Left lung (tissue), 10 donors: ENCODE measurements around the gene A2M. TPM values are rescaled to one million over a fixed set of nuclear protein-coding genes. Genes with fewer than 3 reads are reported as not detected.

Source experiments
- ATAC-seq: fragments of 200-7000 bp; cut with Tn5 transposase; one replicate; pipeline ENCODE4 v1.9.1; 2020; ENCODE audit warnings: moderate library complexity
- DNase-seq, 4 donors: peaks; one replicate each; pipeline ENCODE4 v3.0.0-alpha.2; 2013 to 2020
- H3K27ac ChIP-seq, 2 donors: fragments of 200-600 bp; sonication (generic) in 1 of 2; one replicate each; pipeline versions ENCODE4 v1.5.0 to v1.8.0; 2020 to 2021
- H3K27me3 ChIP-seq, 2 donors: fragments of 200-600 bp; sonication (generic) in 1 of 2; one replicate each; pipeline versions ENCODE4 v1.5.0 to v1.8.0; 2020 to 2021
- H3K36me3 ChIP-seq, 2 donors: fragments of 200-600 bp; sonication (generic) in 1 of 2; one replicate each; pipeline versions ENCODE4 v1.5.0 to v1.8.0; 2020 to 2021
- H3K4me1 ChIP-seq, 2 donors: fragments of 200-600 bp; one replicate each; pipeline ENCODE4 v1.8.0; 2021
- H3K4me3 ChIP-seq, 2 donors: fragments of 200-600 bp; sonication (generic) in 1 of 2; one replicate each; pipeline versions ENCODE4 v1.5.0 to v1.8.0; 2020 to 2021; ENCODE audit warnings: mild to moderate bottlenecking in 1 of 2
- H3K9me3 ChIP-seq, 2 donors: fragments of 200-600 bp; sonication (generic) in 1 of 2; one replicate each; pipeline versions ENCODE4 v1.5.0 to v1.8.0; 2020 to 2021
- intact Hi-C, 2 donors: fragments of 100-400 bp; cut with DNase I; formaldehyde crosslinking; loops; one replicate each; pipeline versions ENCODE4 v1.11.2 to v1.14.2; 2022
- polyA plus RNA-seq, 6 donors: library from polyadenylated mRNA; unstranded; fragments of 120-200 nt; gene quantifications; one replicate each; pipeline ENCODE4 v1.2.1, GENCODE V29; 2013; ENCODE audit not compliant: insufficient read length in 6 of 6
- total RNA-seq, 2 donors: library from RNA; stranded (reverse); fragmentation: NEBNext Ultra II Directional; extraction: Animal tissue kit (Norgen Biotek cat#: 25700); gene quantifications; one replicate each; pipeline ENCODE4 v1.2.1, GENCODE V29; 2021
- TF ChIP-seq, protein P1 (sequence below), 2 donors: fragments of 200-600 bp; sonication (generic) in 1 of 2; IDR thresholded peaks; one replicate each; pipeline versions ENCODE4 v1.5.0 to v1.8.0; 2021; ENCODE audit warnings: antibody characterized with exemption in 2 of 2
- donor health status: DM: no; HTN: yes; CAD: no.
- donor health status: DM: no; HTN: no; CAD: no.

Gene A2M
- total and polyA plus RNA-seq, 8 donors: 814 to 2,660 (median 2,105) TPM

DNA sequence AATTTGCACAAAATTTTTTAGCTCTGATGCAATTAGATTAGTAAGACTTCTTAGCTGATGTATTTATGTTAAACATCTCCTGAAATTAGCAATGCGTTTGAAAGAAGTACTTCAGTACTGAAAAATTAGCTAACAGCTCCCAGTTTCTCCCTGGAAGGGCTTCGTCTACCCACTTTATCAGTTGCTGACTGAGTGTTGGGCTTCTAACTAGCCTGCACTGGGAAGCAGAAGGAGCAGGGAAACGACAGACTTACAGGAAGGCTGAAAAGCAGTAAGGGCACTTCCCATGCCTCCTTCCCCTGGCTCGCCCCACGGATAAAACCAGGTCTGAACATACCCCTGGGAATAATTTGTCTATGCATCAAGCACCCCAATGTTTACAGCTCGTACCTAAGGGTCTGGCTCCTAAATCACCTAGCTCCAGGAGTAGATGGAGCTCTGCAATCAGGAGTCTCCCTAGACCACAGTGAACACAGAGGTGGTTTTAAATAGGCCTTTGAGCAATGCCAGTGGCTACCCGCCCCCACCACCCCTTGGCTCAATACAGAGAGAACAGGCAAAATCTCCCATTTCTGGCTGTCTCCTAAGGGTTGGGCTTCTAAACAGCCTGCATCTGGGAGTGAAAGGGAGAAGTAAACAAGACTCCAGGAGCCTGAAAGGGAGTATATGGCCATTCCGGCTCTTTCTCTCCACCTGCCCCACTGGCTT is 23.7 kb downstream of the A2M start:
- Histone ChIP-seq H3K4me3 (no peak overlapping the region), H3K36me3 (peaks cover 0 to 55% of the 10 kb centered on the region in 2 donors), H3K4me1 (no peaks in the 10 kb centered on the region), H3K27ac (no peak overlapping the region), H3K9me3 (no peaks in the 10 kb centered on the region), H3K27me3 (no peaks in the 10 kb centered on the region)
- intact Hi-C loops: no loop called here
- ATAC-seq (no peak), DNase-seq (no peak)
- TF ChIP-seq, protein P1, sequence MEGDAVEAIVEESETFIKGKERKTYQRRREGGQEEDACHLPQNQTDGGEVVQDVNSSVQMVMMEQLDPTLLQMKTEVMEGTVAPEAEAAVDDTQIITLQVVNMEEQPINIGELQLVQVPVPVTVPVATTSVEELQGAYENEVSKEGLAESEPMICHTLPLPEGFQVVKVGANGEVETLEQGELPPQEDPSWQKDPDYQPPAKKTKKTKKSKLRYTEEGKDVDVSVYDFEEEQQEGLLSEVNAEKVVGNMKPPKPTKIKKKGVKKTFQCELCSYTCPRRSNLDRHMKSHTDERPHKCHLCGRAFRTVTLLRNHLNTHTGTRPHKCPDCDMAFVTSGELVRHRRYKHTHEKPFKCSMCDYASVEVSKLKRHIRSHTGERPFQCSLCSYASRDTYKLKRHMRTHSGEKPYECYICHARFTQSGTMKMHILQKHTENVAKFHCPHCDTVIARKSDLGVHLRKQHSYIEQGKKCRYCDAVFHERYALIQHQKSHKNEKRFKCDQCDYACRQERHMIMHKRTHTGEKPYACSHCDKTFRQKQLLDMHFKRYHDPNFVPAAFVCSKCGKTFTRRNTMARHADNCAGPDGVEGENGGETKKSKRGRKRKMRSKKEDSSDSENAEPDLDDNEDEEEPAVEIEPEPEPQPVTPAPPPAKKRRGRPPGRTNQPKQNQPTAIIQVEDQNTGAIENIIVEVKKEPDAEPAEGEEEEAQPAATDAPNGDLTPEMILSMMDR (IDR thresholded peaks at IDR 0.05): no peak

DNA sequence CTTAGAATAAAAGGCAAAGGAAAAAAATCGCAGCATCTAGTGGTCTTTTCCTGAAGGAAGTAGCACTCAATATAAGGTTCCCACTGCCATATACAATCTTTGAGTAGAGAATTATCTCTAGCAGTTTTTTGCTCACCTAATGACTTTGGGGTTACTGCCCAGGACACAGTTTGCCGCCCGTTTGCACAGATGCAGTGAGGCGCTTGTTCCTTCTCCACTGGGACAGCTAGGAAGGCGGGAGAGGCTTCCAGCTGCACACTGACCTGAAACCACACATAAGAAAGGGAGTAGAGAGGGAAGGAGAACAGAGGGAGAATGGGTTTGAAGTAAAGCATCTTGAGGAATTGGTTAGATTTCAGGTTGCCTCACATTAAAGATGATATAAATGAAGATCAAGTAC is 25.5 kb downstream of the A2M start:
- TF ChIP-seq, protein P1 (IDR thresholded peaks at IDR 0.05): no peak
- H3K36me3 ChIP-seq: peaks cover 0 to 57% of the 10 kb centered on the region in 2 donors

DNA sequence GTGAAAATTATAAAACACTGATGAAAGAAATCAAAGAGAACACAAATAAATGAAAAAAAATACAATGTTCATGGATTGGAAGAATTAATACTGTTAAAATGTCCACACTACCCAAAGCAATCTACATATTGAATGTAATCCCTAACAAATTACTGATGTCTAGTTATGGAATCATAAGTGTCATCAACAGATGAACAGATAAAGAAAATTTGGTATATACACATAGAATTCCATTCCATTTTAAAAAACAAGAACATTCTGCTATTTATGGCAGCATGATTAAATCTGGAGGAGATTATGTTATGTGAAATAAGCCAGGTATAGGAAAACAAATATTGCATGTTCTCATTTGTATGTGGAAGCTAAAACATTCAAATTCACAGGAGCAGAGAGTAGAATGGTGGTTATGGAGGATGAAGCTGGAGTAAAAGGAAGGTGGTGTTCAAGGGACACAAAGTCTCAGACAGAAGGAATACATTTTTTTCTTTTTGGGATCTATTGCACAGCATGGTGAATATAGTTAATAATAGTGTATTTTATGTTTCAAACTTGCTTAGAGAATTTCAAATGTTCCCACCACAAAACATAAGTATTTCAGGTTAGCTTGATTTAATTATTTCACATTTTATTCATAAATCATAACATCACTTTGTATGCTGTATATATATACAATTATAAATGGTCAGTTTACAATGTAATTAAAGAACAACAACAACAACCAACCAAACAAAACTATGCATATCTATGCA is 28.5 kb downstream of the A2M start:
- no peak overlapping the region for H3K27ac ChIP-seq
- H3K27me3 ChIP-seq: no peaks in the 10 kb centered on the region
- ATAC-seq (no peak), DNase-seq (no peak)
- no peaks in the 10 kb centered on the region for H3K4me1 ChIP-seq
- H3K9me3 ChIP-seq: peaks cover 0 to 3% of the 10 kb centered on the region in 2 donors
- H3K4me3 ChIP-seq: no peak overlapping the region
- TF ChIP-seq, protein P1 (IDR thresholded peaks at IDR 0.05): no peak
- intact Hi-C loops: no loop called here
- H3K36me3 ChIP-seq: peaks cover 0 to 53% of the 10 kb centered on the region in 2 donors

More for the DNA sequence above, 25.5 kb downstream of the A2M start:
- Histone ChIP-seq H3K4me1 (no peaks in the 10 kb centered on the region), H3K27me3 (no peaks in the 10 kb centered on the region), H3K9me3 (no peaks in the 10 kb centered on the region), H3K27ac (no peak overlapping the region), H3K4me3 (no peak overlapping the region)
- ATAC-seq (no peak), DNase-seq (no peak)
- intact Hi-C loops: no loop called here

DNA sequence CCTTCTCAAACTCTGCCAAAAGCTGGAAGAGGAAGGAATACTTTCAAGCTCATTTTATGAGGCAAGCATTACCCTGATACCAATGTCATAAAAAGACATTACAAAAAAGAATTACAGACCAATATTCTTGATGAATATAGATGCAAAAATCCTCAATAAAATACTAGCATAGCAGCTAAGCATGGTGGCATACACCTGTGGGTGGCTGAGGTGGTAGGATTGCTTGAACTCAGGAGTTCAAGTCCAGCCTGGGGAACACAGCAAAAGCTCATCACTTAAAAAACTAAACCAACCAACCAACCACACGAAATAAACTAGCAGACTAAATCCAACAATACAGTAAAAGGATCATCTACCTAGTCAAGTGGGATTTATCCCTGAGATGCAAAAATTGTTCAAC is 29.6 kb downstream of the A2M start:
- Histone ChIP-seq H3K4me1 (no peaks in the 10 kb centered on the region), H3K27ac (no peak overlapping the region), H3K36me3 (peaks cover 0 to 45% of the 10 kb centered on the region in 2 donors), H3K9me3 (peaks cover 0 to 4% of the 10 kb centered on the region in 2 donors), H3K4me3 (no peak overlapping the region), H3K27me3 (no peaks in the 10 kb centered on the region)
- TF ChIP-seq, protein P1 (IDR thresholded peaks at IDR 0.05): no peak
- ATAC-seq: no peak
- DNase-seq: no peak
- intact Hi-C loops: no loop called here

DNA sequence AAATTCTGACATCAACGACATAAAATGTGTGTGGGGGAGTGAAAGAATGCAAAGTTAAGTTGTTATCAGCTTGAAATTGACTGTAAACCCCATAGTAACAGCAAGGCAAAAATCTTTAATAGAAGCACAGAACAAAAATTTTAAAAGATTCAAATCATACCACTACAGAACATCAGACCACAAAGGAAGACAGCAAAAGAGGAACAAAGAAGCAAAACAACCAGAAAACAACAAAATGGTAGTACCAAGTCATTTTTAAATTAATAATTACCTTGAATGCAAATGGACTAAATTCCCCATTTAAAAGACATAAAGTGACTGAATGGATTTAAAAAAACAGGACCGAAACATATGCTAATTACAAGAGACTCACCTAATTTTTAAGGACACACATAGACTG is 31.3 kb downstream of the A2M start:
- TF ChIP-seq, protein P1 (IDR thresholded peaks at IDR 0.05): no peak
- DNase-seq (no peak), ATAC-seq (no peak)
- Histone ChIP-seq H3K36me3 (peaks cover 0 to 34% of the 10 kb centered on the region in 2 donors), H3K27ac (no peak overlapping the region), H3K27me3 (no peaks in the 10 kb centered on the region), H3K4me1 (no peaks in the 10 kb centered on the region), H3K9me3 (peaks cover 0 to 4% of the 10 kb centered on the region in 2 donors), H3K4me3 (no peak overlapping the region)
- intact Hi-C loops: no loop called here
